ENCODE data around the gene TADA3.

The TADA3 gene

DNA sequence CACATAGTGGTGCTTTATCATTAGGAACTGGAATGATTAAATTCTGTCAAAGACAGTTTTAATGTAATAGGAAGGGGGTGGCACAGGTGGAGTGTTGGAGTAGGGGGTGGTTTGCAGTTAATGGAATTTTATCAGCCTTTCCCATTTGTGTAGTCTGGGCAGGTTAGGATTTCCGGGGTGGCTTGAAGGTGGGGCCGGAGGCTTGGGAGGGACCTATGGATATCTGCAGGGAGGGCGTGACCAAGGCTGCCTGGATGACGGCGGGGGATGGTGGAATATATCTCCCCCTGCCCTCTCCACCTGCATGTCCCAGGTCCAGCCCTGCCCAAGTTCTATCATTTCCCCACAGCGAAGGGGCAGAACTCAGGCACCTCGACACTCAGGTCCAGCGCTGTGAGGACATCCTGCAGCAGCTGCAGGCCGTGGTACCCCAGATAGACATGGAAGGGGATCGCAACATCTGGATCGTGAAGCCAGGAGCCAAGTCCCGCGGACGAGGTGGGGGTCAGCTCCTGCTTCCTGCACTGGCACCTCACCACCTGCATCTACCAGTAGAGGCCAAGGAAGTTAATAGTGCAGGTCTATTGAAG, 33.3 kb upstream of the TADA3 start:
- Histone ChIP-seq H3K4me2 (ENCODE audit: low read length) (no peak overlapping the region), H3K9me3 (replicated peaks; ENCODE audit: low read length) (no peaks in the 10 kb centered on the region), H3K4me3 (ENCODE audit: low read length) (no peak overlapping the region), H3K9ac (ENCODE audit: low read depth, low read length) (no peak overlapping the region), H3K36me3 (ENCODE audit: insufficient read depth, low read length) (peaks cover 16% of the 10 kb centered on the region), H3K27me3 (ENCODE audit: control insufficient read depth, insufficient read depth, low read length) (no peaks in the 10 kb centered on the region), H3K4me1 (ENCODE audit: control insufficient read depth, insufficient read depth, low read length) (no peaks in the 10 kb centered on the region)

DNA sequence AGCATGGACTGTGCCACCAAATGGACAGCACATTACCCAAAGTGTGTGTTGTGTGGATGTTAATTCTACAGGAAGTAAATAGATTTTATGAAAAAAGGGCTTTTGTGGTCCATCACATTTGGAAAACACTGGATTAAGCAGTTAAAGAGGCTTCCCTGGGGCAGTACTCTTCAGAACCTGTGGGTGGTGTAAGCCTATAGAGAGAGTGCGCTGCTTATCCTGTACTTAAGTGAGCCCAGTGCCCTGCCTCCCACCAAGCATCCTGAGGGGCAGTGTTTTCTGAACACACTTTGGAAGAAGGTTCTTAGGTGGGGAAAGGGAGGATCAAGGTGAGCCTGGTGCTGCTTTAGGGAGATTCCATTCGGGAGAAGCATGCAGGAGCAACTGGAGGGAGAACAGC, 28.7 kb upstream of the TADA3 start:
- H3K9ac ChIP-seq (ENCODE audit: low read depth, low read length), result no peak overlapping the region
- no peaks in the 10 kb centered on the region for H3K4me1 ChIP-seq (ENCODE audit: control insufficient read depth, insufficient read depth, low read length)
- H3K27me3 ChIP-seq (ENCODE audit: control insufficient read depth, insufficient read depth, low read length), result no peaks in the 10 kb centered on the region
- H3K4me2 ChIP-seq (ENCODE audit: low read length), result no peak overlapping the region
- H3K9me3 ChIP-seq (replicated peaks; ENCODE audit: low read length), result no peaks in the 10 kb centered on the region
- H3K4me3 ChIP-seq (ENCODE audit: low read length), result no peak overlapping the region
- peaks cover 5% of the 10 kb centered on the region for H3K36me3 ChIP-seq (ENCODE audit: insufficient read depth, low read length)

GRCh38 chr3:9820543-9820942, 28.3 kb upstream of the TADA3 start:
- Histone ChIP-seq H3K9ac (ENCODE audit: low read depth, low read length) (no peak overlapping the region), H3K27me3 (ENCODE audit: control insufficient read depth, insufficient read depth, low read length) (no peaks in the 10 kb centered on the region), H3K36me3 (ENCODE audit: insufficient read depth, low read length) (peaks cover 5% of the 10 kb centered on the region), H3K9me3 (replicated peaks; ENCODE audit: low read length) (no peaks in the 10 kb centered on the region), H3K4me2 (ENCODE audit: low read length) (no peak overlapping the region), H3K4me3 (ENCODE audit: low read length) (no peak overlapping the region), H3K4me1 (ENCODE audit: control insufficient read depth, insufficient read depth, low read length) (no peaks in the 10 kb centered on the region)

- Histone ChIP-seq H3K4me3 (ENCODE audit: low read length) (no peak overlapping the region), H3K36me3 (ENCODE audit: insufficient read depth, low read length) (peaks cover 1% of the 10 kb centered on the region), H3K4me2 (ENCODE audit: low read length) (no peak overlapping the region), H3K9me3 (replicated peaks; ENCODE audit: low read length) (no peaks in the 10 kb centered on the region), H3K27me3 (ENCODE audit: control insufficient read depth, insufficient read depth, low read length) (no peaks in the 10 kb centered on the region), H3K4me1 (ENCODE audit: control insufficient read depth, insufficient read depth, low read length) (no peaks in the 10 kb centered on the region), H3K9ac (ENCODE audit: low read depth, low read length) (no peak overlapping the region)
Measured at GRCh38 chr3:9818666-9819335, 26.5 kb upstream of the TADA3 start.

DNA sequence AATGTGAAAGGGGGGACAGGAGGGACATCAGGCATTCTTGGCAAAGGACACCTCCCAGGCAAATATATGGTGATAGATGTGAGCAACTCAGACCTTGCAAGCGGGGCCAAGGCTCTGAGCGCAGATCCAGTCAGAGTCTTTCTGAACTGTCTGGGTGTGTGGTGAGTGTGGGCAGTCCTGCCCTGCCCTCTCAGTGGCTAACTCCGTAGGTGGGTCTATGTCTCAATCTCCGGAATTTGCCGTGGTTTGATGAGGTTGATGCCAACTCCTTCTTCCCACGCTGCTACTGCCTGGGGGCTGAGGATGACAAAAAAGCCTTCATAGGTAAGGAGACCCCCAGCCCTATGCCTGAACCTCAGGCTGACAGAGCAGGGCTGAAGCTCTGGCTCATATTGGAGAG, 25.2 kb upstream of the TADA3 start:
- Histone ChIP-seq H3K9me3 (replicated peaks; ENCODE audit: low read length) (no peaks in the 10 kb centered on the region), H3K4me3 (ENCODE audit: low read length) (no peak overlapping the region), H3K4me1 (ENCODE audit: control insufficient read depth, insufficient read depth, low read length) (no peaks in the 10 kb centered on the region), H3K36me3 (ENCODE audit: insufficient read depth, low read length) (peaks cover 3% of the 10 kb centered on the region), H3K9ac (ENCODE audit: low read depth, low read length) (no peak overlapping the region), H3K27me3 (ENCODE audit: control insufficient read depth, insufficient read depth, low read length) (no peaks in the 10 kb centered on the region), H3K4me2 (ENCODE audit: low read length) (no peak overlapping the region)

- no peak overlapping the region for H3K9ac ChIP-seq (ENCODE audit: low read depth, low read length)
- H3K4me3 ChIP-seq (ENCODE audit: low read length), result no peak overlapping the region
- H3K9me3 ChIP-seq (replicated peaks; ENCODE audit: low read length), result no peaks in the 10 kb centered on the region
- H3K4me1 ChIP-seq (ENCODE audit: control insufficient read depth, insufficient read depth, low read length), result peaks cover under 1% of the 10 kb centered on the region
- H3K36me3 ChIP-seq (ENCODE audit: insufficient read depth, low read length), result peaks cover 3% of the 10 kb centered on the region
- no peaks in the 10 kb centered on the region for H3K27me3 ChIP-seq (ENCODE audit: control insufficient read depth, insufficient read depth, low read length)
- H3K4me2 ChIP-seq (ENCODE audit: low read length), result no peak overlapping the region
Measured at GRCh38 chr3:9815986-9816385, 23.7 kb upstream of the TADA3 start.

- peaks cover 10% of the 10 kb centered on the region for H3K36me3 ChIP-seq (ENCODE audit: insufficient read depth, low read length)
- H3K9me3 ChIP-seq (replicated peaks; ENCODE audit: low read length), result no peaks in the 10 kb centered on the region
- no peak overlapping the region for H3K4me3 ChIP-seq (ENCODE audit: low read length)
- H3K9ac ChIP-seq (ENCODE audit: low read depth, low read length), result no peak overlapping the region
- H3K4me1 ChIP-seq (ENCODE audit: control insufficient read depth, insufficient read depth, low read length), result peaks cover 24% of the 10 kb centered on the region
- no peak overlapping the region for H3K4me2 ChIP-seq (ENCODE audit: low read length)
- no peaks in the 10 kb centered on the region for H3K27me3 ChIP-seq (ENCODE audit: control insufficient read depth, insufficient read depth, low read length)
Measured at GRCh38 chr3:9812870-9813483, 20.7 kb upstream of the TADA3 start.

GRCh38 chr3:9810846-9811245, 18.6 kb upstream of the TADA3 start:
- Histone ChIP-seq H3K9me3 (replicated peaks; ENCODE audit: low read length) (no peaks in the 10 kb centered on the region), H3K36me3 (ENCODE audit: insufficient read depth, low read length) (peaks cover 30% of the 10 kb centered on the region), H3K4me1 (ENCODE audit: control insufficient read depth, insufficient read depth, low read length) (peaks cover 28% of the 10 kb centered on the region), H3K4me2 (ENCODE audit: low read length) (peak overlapping the region; percentile 91), H3K27me3 (ENCODE audit: control insufficient read depth, insufficient read depth, low read length) (no peaks in the 10 kb centered on the region), H3K9ac (ENCODE audit: low read depth, low read length) (peak overlapping the region; percentile 85), H3K4me3 (ENCODE audit: low read length) (peak overlapping the region; percentile 73)

- Histone ChIP-seq H3K4me2 (ENCODE audit: low read length) (peak overlapping the region; percentile 91), H3K27me3 (ENCODE audit: control insufficient read depth, insufficient read depth, low read length) (no peaks in the 10 kb centered on the region), H3K9ac (ENCODE audit: low read depth, low read length) (peak overlapping the region; percentile 85), H3K4me3 (ENCODE audit: low read length) (peak overlapping the region; percentile 73), H3K9me3 (replicated peaks; ENCODE audit: low read length) (no peaks in the 10 kb centered on the region), H3K4me1 (ENCODE audit: control insufficient read depth, insufficient read depth, low read length) (peaks cover 28% of the 10 kb centered on the region), H3K36me3 (ENCODE audit: insufficient read depth, low read length) (peaks cover 34% of the 10 kb centered on the region)
Measured at GRCh38 chr3:9810433-9810770, 18.1 kb upstream of the TADA3 start.

GRCh38 chr3:9809615-9810432, 17.6 kb upstream of the TADA3 start, which contains the start of gene TTLL3:
TTLL3 (plus strand) TSS chr3:9810262; CDS start chr3:9810662, 400 bp downstream.
- Histone ChIP-seq H3K36me3 (ENCODE audit: insufficient read depth, low read length) (peaks cover 40% of the 10 kb centered on the region), H3K27me3 (ENCODE audit: control insufficient read depth, insufficient read depth, low read length) (no peaks in the 10 kb centered on the region), H3K4me1 (ENCODE audit: control insufficient read depth, insufficient read depth, low read length) (peaks cover 28% of the 10 kb centered on the region)

DNA sequence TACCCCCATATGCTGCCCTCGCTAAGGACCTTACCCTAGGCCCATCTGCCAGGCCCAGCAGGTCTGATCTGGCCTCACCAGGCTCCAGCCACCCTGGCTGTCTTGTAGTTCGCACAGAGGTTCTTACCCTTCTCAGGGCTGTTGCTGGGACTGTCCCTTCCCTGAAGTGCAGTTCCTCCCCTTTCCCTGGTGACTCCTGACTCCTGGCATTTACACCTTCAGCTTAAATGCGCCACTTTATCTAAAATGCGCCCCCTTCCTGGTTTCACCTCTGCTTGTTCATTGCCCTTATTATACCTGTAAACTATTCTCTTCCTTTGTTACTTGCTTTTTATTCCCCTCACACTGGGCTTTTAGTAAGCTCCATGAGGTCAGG, 17.0 kb upstream of the TADA3 start:
- H3K4me3 ChIP-seq (ENCODE audit: low read length), result peak overlapping the region; percentile 73
- peak overlapping the region; percentile 85 for H3K9ac ChIP-seq (ENCODE audit: low read depth, low read length)
- H3K4me2 ChIP-seq (ENCODE audit: low read length), result peak overlapping the region; percentile 91
- peaks cover 46% of the 10 kb centered on the region for H3K36me3 ChIP-seq (ENCODE audit: insufficient read depth, low read length)
- peaks cover 28% of the 10 kb centered on the region for H3K4me1 ChIP-seq (ENCODE audit: control insufficient read depth, insufficient read depth, low read length)
- H3K9me3 ChIP-seq (replicated peaks; ENCODE audit: low read length), result no peaks in the 10 kb centered on the region
- H3K27me3 ChIP-seq (ENCODE audit: control insufficient read depth, insufficient read depth, low read length), result no peaks in the 10 kb centered on the region

More at GRCh38 chr3:9809615-9810432, 17.6 kb upstream of the TADA3 start, which contains the start of gene TTLL3:
- H3K9me3 ChIP-seq (replicated peaks; ENCODE audit: low read length), result no peaks in the 10 kb centered on the region
- peak within 1 kb of the TSS; percentile 85 for H3K9ac ChIP-seq (ENCODE audit: low read depth, low read length)
- H3K4me3 ChIP-seq (ENCODE audit: low read length), result peak within 1 kb of the TSS; percentile 73
- peak within 1 kb of the TSS; percentile 91 for H3K4me2 ChIP-seq (ENCODE audit: low read length)
